OCI-LY3 (cell line): ENCODE data around the gene ATN1.
"Not testable (repeated sequence)": the region's sequence is repeated elsewhere in the genome, so short reads cannot be mapped to it uniquely, and the experiment has no call there.

Experiments used
- CTCF ChIP-seq: fragments of 200-600, 300-600 bp; sonication (generic); IDR thresholded peaks from 2 replicates; pipeline ENCODE4 v1.5.1; 2014; ENCODE audit warnings: antibody characterized with exemption, low read length, low read depth
- EZH2phosphoT487 ChIP-seq: fragments of 200-600 bp; shearing (Covaris generic); IDR thresholded peaks from 2 replicates; pipeline ENCODE4 v1.6.1; 2018; ENCODE audit warnings: antibody characterized with exemption, mixed run types, low read depth

DNA sequence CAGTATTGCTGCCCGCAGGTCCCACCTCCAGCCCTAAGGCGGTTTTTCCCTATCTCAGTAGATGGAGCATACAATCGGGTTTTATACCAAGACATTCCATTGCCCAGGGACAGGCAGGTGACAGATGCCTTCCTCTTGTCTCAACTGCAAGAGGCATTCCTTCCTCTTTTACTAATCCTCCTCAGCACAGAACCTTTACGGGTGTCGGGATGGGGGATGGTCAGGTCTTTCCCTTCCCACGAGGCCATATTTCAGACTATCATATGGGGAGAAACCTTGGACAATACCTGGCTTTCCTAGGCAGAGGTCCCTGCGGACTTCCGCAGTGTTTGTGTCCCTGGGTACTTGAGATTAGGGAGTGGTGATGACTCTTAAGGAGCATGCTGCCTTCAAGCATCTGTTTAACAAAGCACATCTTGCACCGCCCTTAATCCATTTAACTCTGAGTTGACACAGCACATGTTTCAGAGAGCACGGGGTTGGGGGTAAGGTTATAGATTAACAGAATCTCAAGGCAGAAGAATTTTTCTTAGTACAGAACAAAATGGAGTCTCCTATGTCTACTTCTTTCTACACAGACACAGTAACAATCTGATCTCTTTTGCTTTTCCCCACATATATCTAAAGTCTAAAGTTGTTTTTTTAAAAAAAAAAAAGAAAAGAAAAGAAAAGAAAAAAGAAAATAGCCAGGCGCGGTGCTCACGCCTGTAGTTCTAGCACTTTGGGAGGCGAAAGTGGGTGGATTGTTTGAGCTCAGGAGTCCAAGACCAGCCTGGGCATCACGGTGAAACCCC, 41.4 kb upstream of the ATN1 start:
- not testable (repeated sequence) for TF ChIP-seq CTCF, EZH2phosphoT487
